ENCODE data around the gene C20orf144. TPM values are rescaled to one million over a fixed set of nuclear protein-coding genes. Genes with fewer than 3 reads are reported as not detected.
A peak's percentile ranks its signal among the peaks of the same experiment; 100 is the strongest.

C20orf144 gene
- total RNA-seq, 1 donor from 2014 or later = 0.44 TPM

- Mint-ChIP-seq H3K27ac (ENCODE audit: unreplicated experiment) (no peak overlapping the region), H3K4me3 (peak overlapping the region; percentile 77), H3K36me3 (ENCODE audit: low read depth) (no peaks in the 10 kb centered on the region), H3K4me1 (peaks cover 42% of the 10 kb centered on the region), H3K9me3 (no peaks in the 10 kb centered on the region), H3K27me3 (ENCODE audit: low read depth) (peaks cover 3% of the 10 kb centered on the region)
- no peak for TF ChIP-seq CTCF (conservative IDR thresholded peaks at IDR 0.05)
- no peak for DNase-seq (ENCODE audit: low read depth, low spot score)
Measured at GRCh38 chr20:33687993-33688937, 26.1 kb downstream of the C20orf144 start.

- peaks cover 45% of the 10 kb centered on the region for H3K4me1 Mint-ChIP-seq
- DNase-seq (ENCODE audit: low read depth, low spot score) = no peak
- no peaks in the 10 kb centered on the region for H3K9me3 Mint-ChIP-seq
- no peaks in the 10 kb centered on the region for H3K36me3 Mint-ChIP-seq (ENCODE audit: low read depth)
- H3K4me3 Mint-ChIP-seq = no peak overlapping the region
- H3K27me3 Mint-ChIP-seq (ENCODE audit: low read depth) = peaks cover 3% of the 10 kb centered on the region
- no peak overlapping the region for H3K27ac Mint-ChIP-seq (ENCODE audit: unreplicated experiment)
- no peak for TF ChIP-seq CTCF (conservative IDR thresholded peaks at IDR 0.05)
Measured at GRCh38 chr20:33688938-33689424, 26.9 kb downstream of the C20orf144 start.

GRCh38 chr20:33689493-33689892 is 27.4 kb downstream of the C20orf144 start:
- no peaks in the 10 kb centered on the region for H3K9me3 Mint-ChIP-seq
- DNase-seq (ENCODE audit: low read depth, low spot score) = no peak
- no peak for TF ChIP-seq CTCF (conservative IDR thresholded peaks at IDR 0.05)
- peaks cover 3% of the 10 kb centered on the region for H3K27me3 Mint-ChIP-seq (ENCODE audit: low read depth)
- peaks cover 45% of the 10 kb centered on the region for H3K4me1 Mint-ChIP-seq
- no peak overlapping the region for H3K4me3 Mint-ChIP-seq
- no peak overlapping the region for H3K27ac Mint-ChIP-seq (ENCODE audit: unreplicated experiment)
- H3K36me3 Mint-ChIP-seq (ENCODE audit: low read depth) = no peaks in the 10 kb centered on the region

- Mint-ChIP-seq H3K4me1 (peaks cover 45% of the 10 kb centered on the region), H3K36me3 (ENCODE audit: low read depth) (no peaks in the 10 kb centered on the region), H3K4me3 (peak overlapping the region; percentile 48), H3K27me3 (ENCODE audit: low read depth) (peaks cover 3% of the 10 kb centered on the region), H3K9me3 (no peaks in the 10 kb centered on the region), H3K27ac (ENCODE audit: unreplicated experiment) (peak overlapping the region; percentile 79)
- TF ChIP-seq CTCF (conservative IDR thresholded peaks at IDR 0.05) = no peak
- no peak for DNase-seq (ENCODE audit: low read depth, low spot score)
Measured at GRCh38 chr20:33689973-33690372, 27.8 kb downstream of the C20orf144 start.

GRCh38 chr20:33693289-33693688 is 31.2 kb downstream of the C20orf144 start:
- no peak for DNase-seq (ENCODE audit: low read depth, low spot score)
- Mint-ChIP-seq H3K9me3 (peaks cover under 1% of the 10 kb centered on the region), H3K4me3 (no peak overlapping the region), H3K4me1 (peaks cover 33% of the 10 kb centered on the region), H3K36me3 (ENCODE audit: low read depth) (peaks cover 6% of the 10 kb centered on the region), H3K27ac (ENCODE audit: unreplicated experiment) (no peak overlapping the region), H3K27me3 (ENCODE audit: low read depth) (peaks cover 3% of the 10 kb centered on the region)
- TF ChIP-seq CTCF (conservative IDR thresholded peaks at IDR 0.05) = no peak

Data from neural crest cell (in vitro differentiated cells).